HG03060 (cell line): ENCODE measurements around the gene FOXN3.
"Not testable (repeated sequence)": the region's sequence is repeated elsewhere in the genome, so short reads cannot be mapped to it uniquely, and the experiment has no call there.

Experiments used
- ATAC-seq: cut with Tn5 transposase; IDR thresholded peaks from one replicate; pipeline ENCODE4 v1.9.1; 2021; ENCODE audit warnings: low read depth, moderate number of reproducible peaks; ENCODE audit not compliant: unreplicated experiment

Gene FOXN3

DNA sequence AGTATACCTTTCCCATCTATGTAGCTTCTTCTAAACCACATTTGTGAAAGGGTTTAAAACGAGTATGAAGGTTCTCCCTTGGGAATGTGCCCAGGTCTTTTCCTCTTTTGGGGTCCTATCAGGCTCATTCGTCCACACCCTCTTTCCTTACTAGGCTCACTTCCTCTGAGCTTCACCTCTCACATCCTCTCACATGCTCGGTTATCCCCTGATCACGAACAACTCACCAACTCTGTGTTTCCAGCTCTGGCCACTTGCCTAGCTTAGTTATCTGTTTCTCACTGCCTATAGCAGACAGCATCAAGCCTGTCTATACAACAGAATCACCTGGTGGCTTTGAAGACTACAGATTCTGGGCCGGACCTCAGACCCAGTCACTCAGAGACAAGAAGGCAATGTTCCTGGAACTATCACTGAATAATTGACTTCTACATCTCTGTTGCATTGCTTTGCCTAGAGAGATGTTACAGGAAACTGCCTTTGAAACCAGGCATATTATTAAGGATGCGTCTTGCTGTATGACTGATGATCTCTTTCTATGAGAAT lies 158.2 kb downstream of the FOXN3 start:
- no peak for ATAC-seq

DNA sequence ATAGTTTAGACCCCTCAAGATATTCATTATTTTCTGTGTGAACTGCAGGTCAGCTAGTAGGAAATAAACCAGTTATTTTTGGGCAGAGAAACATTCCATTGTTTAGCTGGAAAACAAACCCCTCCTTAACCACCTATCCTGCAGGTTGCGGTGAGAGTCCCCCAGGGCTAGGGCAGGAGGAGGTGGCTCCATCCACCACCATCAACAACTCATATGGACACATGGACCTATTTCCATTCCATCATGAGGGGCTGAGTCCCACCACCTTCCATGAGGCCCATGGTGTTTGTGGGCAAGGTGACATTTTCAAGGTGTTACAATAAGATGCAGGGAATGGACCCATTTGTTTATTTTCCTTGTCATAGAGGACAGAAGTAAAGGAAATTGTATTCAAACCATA lies 160.1 kb downstream of the FOXN3 start:
- ATAC-seq = no peak

DNA sequence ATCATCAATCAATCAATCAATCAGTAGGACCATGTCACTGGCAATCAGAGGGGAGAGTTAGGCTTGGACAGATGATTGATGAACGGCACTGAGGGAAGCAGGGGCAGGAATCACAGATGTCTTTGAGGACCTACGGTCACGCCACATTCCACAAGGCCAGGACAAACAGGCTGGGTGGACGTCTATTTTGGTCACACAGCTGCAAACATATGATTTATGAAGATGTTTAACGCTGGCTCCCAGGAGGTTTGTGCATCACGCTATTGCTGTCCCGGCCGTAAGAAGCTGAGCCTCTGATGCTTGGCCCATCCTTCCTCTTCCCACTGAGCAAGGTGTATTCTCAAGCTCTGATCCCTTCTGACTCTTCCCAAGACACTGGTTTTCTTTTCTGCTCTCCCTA lies 160.8 kb downstream of the FOXN3 start:
- ATAC-seq = no peak

DNA sequence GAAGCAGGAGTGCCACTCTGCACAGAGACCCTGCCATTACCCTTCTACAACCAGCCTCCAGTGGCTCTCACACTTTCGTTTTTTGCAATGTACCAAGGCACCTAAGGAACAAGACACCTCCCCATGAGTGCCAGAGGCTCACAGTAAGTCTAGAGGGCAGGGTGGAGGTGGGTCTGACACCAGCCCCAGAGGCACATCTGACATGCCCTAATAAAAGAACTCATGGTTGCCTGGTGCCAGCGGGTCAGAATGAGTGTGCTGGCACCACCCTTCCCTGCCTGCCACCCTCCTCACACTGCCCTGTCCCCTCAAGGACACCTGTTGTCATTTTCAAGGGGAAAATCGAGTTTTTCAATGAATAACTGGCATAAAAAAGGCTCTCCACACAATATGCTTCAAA lies 161.2 kb downstream of the FOXN3 start:
- ATAC-seq = no peak

DNA sequence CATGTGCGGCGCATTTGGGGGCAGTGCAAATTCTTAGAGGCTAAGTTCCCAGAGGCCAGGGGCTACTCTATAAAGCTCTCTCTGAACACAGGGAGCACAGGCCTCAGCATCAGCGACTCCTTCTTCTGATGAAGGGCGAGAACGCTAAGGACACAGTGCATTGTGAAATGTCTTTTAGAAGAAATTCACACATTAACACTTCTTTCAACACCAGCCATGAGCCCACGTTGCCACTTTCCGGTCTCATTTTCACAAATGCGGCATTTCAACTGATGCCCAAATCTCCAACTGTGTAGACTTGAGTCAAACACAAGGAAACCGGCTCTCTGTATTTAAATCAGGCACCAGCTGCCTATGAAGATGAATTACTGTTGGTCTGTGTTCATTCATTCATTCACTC lies 162.0 kb downstream of the FOXN3 start:
- no peak for ATAC-seq

DNA sequence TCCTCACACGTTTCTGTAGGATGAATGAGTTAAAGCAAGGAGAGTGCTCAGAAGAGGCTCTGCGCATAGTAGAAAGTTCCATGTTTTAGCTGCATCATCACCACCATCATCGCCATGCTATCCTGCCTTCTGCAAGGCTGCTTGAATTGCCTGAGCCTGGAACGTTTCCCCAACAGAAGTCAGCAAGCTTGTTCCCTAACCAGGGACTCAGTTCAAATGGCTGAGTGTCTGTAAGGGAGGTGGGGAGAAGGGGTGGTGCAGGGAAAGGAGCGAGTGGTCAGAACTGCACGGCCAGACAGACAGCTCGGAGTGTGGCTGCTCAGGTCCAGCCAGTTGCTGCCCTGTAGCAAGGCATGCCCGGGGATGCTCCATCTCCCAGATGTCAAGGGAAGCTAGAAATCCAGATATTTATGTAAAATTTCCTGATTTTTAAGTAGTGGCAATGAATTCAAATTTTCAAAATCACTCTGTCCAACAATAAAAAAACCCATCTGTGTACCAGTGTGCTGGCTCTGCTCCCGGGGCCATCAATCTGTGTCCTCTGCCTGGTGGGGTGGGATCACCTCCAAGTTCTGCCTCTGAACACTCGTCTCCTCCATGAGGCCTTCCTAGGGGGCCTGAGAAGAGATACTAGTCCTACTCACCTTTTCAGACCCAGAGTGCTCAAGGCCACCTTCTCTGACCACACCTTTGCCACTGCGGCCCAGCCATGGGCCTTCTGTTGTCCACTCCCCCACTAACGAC lies 162.7 kb downstream of the FOXN3 start:
- no peak for ATAC-seq

GRCh38 chr14:89252887-89253532 lies 164.0 kb downstream of the FOXN3 start:
- ATAC-seq = no peak

- ATAC-seq = no peak
Observed at GRCh38 chr14:89251061-89251460, 166.0 kb downstream of the FOXN3 start.

DNA sequence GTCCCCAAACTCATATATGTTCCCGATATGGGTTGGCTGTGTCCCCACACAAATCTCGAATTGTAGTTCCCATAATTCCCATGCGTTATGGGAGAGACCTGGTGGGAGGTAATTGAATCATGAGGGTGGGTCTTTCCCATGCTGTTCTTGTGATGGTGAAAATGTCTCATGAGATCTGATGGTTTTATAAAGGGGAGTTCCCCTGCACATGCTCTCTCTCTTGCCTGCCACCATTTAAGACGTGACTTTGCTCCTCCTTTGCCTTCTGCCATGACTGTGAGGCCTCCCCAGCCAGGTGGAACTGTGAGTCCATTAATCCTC lies 166.4 kb downstream of the FOXN3 start:
- ATAC-seq = not testable (repeated sequence)

DNA sequence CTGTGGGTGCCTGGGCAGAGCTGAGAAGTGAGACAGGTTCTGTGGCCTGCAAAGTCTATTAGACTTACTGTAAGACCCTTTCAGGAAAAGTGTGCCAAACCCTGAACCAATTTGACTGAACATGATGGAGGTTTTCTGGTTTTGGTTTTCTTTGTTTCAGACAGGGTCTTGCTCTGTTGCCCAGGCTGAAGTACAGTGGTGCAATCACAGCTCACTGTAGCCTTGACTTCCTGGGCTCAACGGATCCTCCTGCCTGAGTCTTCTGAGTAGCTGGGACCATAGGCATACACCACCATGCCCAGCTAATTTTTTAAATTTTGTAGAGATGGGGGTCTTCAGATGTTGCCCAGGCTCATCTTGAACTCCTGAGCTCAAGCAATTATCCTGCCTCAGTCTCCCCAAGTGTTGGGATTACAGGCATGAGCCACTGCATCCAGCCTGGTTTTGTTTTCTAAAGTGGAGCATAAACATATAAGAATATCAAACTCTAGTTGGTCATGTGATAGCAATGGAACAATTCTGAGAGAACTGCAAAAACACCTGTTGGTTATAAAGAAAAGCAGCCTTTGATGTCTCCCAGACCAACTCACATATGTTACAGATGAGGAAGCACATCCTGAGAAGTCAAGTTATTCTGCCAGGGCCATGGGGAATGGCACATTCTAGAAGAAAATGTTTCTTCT lies 166.9 kb downstream of the FOXN3 start:
- ATAC-seq = no peak

DNA sequence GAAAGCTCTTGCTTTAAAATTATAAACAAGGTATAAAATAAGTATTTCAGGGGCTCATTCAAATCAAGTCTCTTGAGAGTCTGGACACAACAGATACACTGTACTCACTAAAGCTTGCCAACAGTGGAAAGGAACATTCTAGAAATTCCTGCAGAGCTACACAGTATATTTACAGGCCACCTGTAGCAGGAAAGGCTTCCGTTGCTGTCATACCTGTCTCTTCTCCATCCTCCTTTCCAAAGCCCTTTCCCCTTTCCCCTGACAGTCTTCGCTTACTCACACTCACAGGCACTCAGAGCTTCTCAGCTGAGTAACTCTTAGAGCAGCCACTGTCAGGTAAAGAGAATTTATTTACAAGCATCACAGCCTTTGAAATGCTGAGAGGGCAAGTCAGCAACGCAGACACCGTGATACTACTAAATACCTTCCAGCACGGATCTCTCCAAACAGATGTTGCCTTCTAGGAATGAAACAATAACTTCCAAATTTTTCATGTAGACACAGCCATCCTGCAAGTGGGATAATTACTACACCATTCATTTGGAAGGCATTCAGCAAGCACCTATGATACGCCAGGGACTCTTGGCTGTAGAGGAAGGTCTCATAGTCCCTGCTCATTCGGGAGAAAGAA lies 167.9 kb downstream of the FOXN3 start:
- no peak for ATAC-seq

DNA sequence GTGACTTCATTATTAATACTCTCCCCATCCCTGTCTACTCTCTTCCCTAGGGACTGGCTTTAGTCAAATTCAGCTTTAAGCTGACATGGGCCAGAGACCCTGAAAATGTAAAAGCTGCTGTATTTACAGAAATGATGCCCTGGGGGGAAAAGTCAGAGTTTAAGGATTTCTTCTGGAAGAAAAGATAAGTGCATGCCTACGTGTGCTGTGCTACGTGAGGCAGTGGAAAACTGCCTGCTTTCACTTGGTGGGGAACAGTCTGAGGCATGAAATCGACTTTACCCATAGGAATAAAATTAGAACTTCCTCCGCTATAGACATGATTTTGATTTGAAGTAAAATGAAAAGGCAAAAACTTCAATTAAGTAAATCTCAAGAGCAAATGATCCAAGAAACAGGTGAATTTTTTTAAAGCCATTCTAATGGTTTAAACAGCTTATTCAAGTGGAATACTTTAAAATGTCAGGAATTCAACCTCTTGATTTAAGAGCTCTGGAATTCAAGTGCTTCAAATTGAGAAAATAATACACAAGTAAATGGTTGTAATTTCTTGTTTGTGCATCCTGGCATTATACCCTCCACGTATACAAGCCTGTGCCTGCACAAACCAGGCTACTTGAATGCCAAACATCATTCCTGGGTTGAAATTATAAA lies 168.5 kb downstream of the FOXN3 start:
- ATAC-seq = no peak

DNA sequence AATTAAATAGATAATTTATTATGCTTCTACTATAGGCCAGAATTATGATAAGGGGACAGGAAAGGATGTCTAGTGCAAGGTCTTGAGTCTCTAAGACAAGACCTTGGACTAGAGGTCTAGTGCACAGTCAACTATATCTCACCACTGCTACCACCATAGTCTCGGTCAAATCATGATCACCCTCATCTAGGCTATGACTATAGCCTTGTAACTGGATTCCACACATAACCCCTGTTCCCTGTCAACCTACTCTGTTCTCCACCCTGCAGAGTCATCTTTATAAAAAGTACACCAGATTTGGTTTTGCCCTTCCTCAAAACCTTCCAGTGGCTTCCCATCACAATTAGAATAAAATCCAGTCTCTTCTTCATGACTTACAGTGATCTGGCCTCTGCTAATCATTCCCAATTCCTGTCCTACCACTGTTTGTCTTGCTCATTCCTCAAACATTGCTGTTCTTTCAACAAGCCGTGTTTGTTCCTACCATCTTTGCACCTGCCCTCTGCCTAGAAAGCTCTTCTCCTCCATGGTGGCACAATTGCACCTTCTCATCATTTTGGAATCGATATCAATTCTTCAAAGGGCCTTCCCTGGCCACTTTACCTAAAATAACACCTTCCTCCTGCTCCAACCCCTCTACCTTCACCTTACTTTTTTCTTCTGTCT lies 169.4 kb downstream of the FOXN3 start:
- ATAC-seq = no peak

GRCh38 chr14:89246290-89246689 lies 170.7 kb downstream of the FOXN3 start:
- no peak for ATAC-seq

DNA sequence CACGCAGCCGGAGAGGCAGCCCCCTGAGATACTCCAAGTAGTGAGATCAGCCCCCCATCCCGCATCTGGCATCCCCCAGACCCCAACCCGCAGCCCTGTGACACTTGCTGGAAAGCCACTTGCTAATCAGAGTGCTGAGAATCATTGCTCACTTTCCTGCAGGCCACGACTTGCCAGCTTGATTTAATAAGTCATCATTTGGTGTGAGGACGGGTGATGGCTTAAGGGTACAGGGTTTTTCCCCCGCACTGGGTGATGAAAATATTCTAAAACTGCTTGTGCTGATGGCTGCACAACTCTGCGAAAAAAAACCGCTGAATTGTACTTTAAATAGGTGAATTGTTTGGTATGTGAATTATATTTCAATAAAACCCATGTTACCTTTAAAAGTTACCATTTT lies 171.2 kb downstream of the FOXN3 start:
- no peak for ATAC-seq

GRCh38 chr14:89244720-89245119 lies 172.3 kb downstream of the FOXN3 start:
- no peak for ATAC-seq

DNA sequence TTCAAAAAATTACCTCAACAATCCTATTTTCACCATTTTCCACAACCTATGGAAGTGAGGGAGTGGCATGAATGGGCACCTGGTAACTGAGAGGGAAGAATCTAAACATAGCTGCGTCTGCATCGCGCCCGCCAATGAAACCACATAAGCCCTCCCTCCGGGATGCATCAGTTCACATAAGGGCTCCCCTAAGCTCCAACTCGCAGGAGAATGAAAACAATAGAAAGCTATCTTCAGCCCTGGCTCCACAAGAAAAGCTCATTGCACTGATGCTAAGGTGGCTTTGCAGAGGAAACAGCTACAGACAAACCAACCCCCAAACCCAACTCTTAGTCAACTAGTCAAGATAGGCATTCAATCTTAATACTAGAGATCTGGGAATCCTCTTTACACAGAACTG lies 173.3 kb downstream of the FOXN3 start:
- no peak for ATAC-seq

DNA sequence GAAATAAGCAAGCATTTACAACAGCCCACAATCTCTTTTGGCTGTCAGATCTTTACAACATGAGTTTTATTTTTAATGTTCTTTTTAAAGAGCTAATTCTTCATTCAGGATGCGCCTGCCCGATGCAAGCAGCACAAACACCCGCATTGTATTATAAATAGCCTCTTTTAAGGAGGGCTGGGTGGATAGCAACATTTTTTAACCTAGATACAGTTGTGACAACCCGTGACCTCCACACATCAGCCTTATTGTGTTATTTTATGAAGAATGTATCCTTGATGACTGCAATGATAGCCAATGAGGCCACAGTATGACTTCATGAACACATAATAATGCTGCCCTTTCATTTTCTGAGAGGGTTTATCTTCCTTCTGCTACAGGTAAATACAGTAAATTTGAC lies 173.7 kb downstream of the FOXN3 start:
- no peak for ATAC-seq

DNA sequence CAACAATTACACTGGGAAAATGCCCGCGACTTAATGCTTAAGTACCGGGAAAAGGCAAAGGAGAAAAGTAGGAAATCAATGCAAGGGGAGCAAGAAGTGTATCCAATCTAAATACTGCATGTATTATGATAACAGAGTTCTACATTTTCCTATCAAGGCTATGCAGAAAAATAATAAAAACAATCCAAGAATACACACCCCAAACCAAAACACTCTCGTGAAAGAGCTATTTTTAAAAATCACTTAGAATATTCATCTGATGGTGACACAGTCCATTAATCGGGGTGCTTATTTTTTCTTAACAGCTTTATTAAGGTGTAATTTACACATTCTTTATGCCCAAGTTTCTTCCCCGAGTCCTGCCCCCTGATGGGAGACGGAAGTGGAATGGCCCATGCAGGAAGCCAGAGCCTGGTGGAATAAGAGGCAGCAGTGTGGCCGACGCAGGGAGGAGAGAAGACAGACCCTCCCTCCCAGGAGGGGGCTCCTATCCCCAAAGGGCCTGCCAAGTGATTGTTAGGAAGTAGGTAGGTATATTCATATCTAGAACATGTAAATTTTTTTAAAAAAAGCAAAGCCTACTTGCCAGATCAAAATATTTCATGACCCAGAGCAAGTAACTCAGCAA lies 174.3 kb downstream of the FOXN3 start:
- no peak for ATAC-seq
